ENCODE results near the gene ADORA1.

ADORA1 gene

DNA sequence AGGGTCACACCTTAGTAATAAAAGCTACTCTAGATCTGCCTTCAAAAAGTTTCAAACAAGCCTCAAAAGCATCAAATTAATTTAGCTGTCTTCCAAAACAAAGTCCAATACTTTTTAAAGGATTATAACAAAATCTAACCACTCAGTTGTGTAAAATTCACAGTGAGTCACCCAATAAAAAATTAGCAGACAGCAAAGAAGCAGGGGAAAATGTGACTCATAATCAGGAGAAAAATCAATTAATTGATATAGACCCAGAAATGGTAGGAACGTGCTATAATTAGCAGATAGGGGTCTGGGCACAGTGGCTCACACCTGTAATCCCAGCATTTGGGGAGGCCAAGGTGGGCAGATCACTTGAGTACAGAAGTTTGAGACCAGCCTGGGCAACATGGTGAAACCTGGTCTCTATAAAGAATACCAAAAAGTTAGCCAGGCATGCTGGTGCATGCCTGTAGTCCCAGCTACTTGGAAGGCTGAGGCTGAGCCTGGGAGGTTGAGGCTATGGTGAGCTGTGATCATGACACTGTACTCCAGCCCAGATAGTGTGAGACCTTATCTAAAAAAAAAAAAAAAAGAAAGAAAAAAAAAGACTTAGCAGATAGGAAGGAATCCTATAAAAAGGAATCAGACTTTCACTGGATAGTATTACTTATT, 33.6 kb upstream of the ADORA1 start:
- no peak overlapping the region for H3K4me3 ChIP-seq (ENCODE audit: low read depth, low read length)

DNA sequence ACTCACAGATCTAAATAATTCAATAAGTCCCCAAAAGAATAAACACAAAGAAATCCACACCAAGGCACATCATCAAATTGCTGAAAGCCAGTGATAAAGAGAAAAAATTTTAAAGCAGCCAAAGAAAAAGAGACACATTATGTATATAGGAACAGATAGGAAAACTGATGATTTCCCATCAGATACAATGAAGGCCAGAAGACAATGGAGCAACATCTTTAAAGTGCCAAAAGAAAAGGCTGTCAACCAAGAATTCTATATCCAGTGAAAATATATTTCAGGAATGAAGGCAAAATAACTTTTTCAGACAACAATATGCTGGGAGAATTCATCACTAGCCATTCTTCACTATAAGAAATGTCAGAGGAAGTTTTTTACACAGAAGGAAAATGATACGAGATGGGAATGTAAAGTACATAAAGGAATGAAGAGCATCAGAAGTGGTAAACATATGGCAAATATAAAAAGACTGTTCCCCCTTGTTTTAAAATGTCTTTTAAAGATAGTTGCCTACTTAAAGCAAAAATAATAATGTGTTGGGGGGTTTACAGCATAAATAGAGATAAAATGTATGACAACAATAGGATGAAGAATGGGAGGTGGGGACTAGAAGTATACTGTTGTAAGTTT, 32.4 kb upstream of the ADORA1 start:
- no peak overlapping the region for H3K4me3 ChIP-seq (ENCODE audit: low read depth, low read length)

- H3K4me3 ChIP-seq (ENCODE audit: low read depth, low read length): no peak overlapping the region
Measured at GRCh38 chr1:203096566-203096965, 31.0 kb upstream of the ADORA1 start.

DNA sequence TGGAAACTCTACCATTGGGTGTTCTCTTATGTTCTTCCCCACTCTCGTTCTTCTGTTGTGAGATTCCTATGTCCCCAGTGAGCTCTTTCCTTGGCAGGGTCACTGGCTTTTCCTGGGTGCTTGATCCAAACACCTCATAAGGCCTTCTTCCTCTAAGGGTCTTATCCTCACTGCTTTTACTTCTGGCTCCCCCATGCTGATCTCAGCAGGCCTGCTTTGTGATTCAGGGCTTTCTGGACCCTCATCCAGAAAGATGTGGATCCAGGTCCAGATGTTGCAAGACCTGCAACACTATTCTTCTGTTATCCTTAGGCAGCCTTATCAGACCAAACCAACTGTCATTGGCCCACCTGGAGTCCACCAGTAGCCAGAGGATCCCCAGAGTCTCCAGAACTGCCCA, 30.5 kb upstream of the ADORA1 start:
- no peak overlapping the region for H3K4me3 ChIP-seq (ENCODE audit: low read depth, low read length)

DNA sequence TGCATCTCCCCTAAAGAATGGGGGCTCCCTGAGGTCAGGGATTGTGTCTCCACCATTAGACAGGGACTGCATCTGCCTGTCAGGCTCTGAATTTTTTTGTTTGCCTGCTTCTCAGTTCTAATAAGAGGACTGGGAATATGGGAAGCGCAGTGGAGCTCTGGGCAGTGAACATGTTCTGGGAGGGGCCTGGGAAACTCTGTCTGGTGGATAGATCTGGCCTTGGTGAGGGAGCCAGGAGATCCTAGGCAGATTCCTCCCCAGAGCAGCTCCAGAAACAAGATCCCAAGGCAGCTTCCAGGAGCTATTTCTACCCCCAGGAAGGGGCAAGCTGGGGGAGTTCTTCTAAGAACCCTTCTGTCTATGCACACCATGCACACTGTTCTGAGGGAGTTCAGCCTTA, 29.1 kb upstream of the ADORA1 start:
- no peak overlapping the region for H3K4me3 ChIP-seq (ENCODE audit: low read depth, low read length)

DNA sequence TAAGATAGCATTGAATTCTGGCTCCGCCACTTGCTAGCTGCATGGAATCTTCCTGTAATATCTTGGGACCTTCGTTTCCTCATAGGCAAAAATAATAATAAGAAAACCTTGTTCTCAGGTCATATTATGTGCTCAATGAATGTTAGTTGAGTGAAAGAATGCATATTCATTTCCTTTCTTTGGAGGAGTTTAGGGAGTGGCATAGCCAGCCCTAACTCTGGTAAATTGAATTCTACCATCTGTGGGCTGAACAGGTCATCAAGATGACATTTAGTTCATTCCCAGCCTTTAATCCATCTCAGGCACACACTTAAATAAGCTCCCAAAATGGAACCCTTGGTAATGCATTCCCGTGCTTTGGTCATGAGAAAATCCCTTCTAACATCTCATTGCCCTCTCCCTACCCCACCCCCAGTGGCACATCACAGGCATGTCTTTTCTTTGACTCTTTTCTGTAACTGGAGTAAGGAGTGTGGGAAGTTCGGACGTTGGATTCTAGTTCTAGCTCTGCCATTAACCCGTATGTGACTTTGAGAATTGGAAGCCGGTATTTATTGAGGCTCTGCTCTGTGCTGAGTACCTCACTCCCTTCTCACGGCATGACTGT, 28.5 kb upstream of the ADORA1 start:
- no peak overlapping the region for H3K4me3 ChIP-seq (ENCODE audit: low read depth, low read length)

GRCh38 chr1:203099805-203100515, 27.6 kb upstream of the ADORA1 start:
- no peak overlapping the region for H3K4me3 ChIP-seq (ENCODE audit: low read depth, low read length)

GRCh38 chr1:203100516-203100869, 27.0 kb upstream of the ADORA1 start:
- no peak overlapping the region for H3K4me3 ChIP-seq (ENCODE audit: low read depth, low read length)

DNA sequence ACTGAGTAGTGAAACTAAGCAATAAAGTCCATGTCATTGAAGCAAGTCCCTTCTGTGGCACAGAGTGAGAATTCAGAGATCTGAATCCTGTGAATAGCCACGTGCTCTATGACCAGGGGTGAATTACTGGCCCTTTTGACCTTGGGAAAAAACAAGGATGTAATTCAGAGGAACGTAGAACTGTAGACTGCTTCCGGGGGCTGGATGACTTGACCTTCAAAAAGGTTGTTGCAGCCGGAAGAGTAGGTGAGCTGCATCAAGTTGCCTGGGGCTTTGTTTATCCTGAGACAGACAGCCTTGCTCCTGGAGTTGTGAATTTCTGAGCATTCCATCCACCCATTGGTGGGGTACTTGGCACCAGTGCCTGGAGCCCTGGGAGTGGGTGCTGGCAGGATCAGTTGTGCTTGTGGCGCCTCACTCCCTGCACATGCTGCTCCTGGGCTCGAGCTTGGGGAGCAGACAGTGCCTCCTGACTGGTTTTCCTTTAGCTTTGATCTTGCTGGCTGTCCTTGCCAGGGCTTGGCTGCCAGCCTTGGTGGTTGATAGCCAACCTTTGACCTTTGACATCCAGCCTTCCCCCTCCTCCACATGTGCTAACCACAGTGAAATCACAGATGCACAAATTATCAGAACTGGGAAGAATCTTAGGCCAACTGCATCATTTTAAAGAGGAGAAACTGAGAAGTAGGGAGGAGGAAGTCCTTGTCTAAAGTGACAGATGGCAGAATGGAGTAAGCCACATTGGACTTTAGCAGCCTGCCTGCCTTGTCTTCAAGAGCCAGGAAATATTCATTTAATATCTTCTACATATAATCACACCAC, 25.5 kb upstream of the ADORA1 start:
- H3K4me3 ChIP-seq (ENCODE audit: low read depth, low read length): no peak overlapping the region

GRCh38 chr1:203103216-203103615, 24.3 kb upstream of the ADORA1 start:
- no peak overlapping the region for H3K4me3 ChIP-seq (ENCODE audit: low read depth, low read length)

GRCh38 chr1:203103829-203104495, 23.6 kb upstream of the ADORA1 start:
- no peak overlapping the region for H3K4me3 ChIP-seq (ENCODE audit: low read depth, low read length)

GRCh38 chr1:203104789-203105390, 22.6 kb upstream of the ADORA1 start:
- H3K4me3 ChIP-seq (ENCODE audit: low read depth, low read length): no peak overlapping the region

DNA sequence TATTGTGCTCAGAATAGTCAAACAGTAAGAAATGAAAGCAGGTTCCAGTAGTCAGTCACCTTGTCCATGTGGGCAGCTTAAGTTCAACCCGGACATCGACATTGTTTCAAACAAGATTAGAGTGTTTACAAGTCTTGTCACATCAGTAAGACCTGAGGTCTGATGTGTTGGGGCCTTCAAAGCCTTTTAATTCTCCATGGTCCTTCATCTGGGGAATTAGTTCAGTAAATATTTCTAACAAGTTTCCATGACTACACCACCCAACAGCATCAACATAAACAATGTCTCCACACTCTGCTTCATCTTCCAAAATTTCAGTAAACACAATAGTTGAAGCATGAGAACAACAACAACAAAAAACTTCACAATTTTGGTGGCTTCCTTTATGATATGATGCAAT, 15.1 kb upstream of the ADORA1 start:
- no peak overlapping the region for H3K4me3 ChIP-seq (ENCODE audit: low read depth, low read length)

- no peak overlapping the region for H3K4me3 ChIP-seq (ENCODE audit: low read depth, low read length)
Measured at GRCh38 chr1:203113308-203113707, 14.2 kb upstream of the ADORA1 start.

GRCh38 chr1:203114202-203114601, 13.3 kb upstream of the ADORA1 start:
- no peak overlapping the region for H3K4me3 ChIP-seq (ENCODE audit: low read depth, low read length)

GRCh38 chr1:203116091-203116820, 11.3 kb upstream of the ADORA1 start:
- H3K4me3 ChIP-seq (ENCODE audit: low read depth, low read length): no peak overlapping the region

DNA sequence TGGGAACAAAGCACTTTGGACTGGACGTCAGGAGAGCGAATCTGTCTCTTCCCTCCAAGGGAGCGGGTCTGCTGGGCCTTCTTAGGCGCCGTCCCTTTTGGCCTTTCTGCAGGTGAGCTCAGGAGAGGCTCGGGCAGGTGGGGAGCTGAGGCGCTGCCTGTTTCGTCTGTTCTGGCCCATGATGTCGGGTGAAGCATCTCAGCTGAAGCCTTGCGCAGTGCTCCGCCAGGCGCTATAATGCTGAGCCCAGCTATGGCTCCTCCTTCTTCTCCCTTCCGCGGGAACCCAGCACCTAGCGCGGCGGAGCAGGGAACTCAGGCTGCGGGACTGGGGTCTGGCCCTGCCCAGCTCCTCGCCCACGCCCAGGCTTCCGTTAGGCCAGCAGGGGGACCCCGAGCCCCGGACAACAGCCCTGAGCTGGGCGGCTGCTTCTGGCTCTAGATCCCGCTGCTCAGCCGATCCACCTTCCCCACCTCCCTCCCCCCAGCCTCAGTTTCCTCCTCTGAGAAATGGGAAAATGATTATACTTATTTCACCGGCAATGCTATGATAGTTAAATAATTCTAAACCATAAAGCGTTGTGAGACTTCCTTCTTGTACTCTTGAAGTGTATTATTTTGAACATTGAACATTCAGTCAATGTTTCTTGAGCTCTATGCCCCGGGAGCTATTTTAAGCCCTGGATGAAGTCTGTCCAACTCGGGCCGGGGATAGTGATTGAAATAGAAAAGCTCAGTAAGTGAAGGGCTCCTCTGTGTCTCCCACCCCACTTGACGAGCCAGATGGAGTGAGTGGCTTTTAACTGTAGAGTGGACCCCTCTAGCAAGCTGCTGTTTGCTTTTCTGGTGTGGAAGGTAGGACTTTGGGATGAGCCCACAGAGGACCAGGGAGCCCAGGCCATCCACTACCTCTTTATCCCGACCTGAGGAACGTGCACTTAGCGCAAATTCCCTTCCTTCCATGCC, 9.6 kb upstream of the ADORA1 start:
- no peak overlapping the region for H3K4me3 ChIP-seq (ENCODE audit: low read depth, low read length)
